Endodermal cell (in vitro differentiated cells): ENCODE data around the gene UFSP2. TPM values are rescaled to one million over a fixed set of nuclear protein-coding genes. Genes with fewer than 3 reads are reported as not detected.
A peak's percentile ranks its signal among the peaks of the same experiment; 100 is the strongest.

Experiments used
- DNase-seq: peaks from one replicate; pipeline ENCODE4 v3.0.0-alpha.2; 2017
- H3K27ac ChIP-seq: 2 replicates; pipeline ENCODE4 v1.5.1; 2013; ENCODE audit warnings: mild to moderate bottlenecking, low read depth, low read length, moderate library complexity
- H3K27me3 ChIP-seq: 2 replicates; pipeline ENCODE4 v1.6.1; 2013; ENCODE audit warnings: mild to moderate bottlenecking, low read length, moderate library complexity; ENCODE audit not compliant: insufficient read depth, control insufficient read depth, poor library complexity, severe bottlenecking
- H3K36me3 ChIP-seq: 2 replicates; pipeline ENCODE4 v1.7.0; 2013; ENCODE audit warnings: mild to moderate bottlenecking, low read length, moderate library complexity; ENCODE audit not compliant: control insufficient read depth, insufficient read depth
- H3K4me1 ChIP-seq: one replicate; pipeline ENCODE4 v1.7.0; 2013; ENCODE audit warnings: low read length; ENCODE audit not compliant: control insufficient read depth, insufficient read depth
- H3K4me3 ChIP-seq: 2 replicates; pipeline ENCODE4 v1.5.1; 2013; ENCODE audit warnings: mild to moderate bottlenecking, low read length, moderate library complexity
- H3K9ac ChIP-seq: 2 replicates; pipeline ENCODE4 v1.6.1; 2013; ENCODE audit warnings: mild to moderate bottlenecking, low read length, moderate library complexity; ENCODE audit not compliant: poor library complexity, severe bottlenecking; ENCODE audit errors: extremely low read depth
- H3K9me3 ChIP-seq: 2 replicates; pipeline ENCODE4 v1.6.1; 2013; ENCODE audit warnings: mild to moderate bottlenecking, low read length, moderate library complexity; ENCODE audit not compliant: control insufficient read depth
- H3K27ac Mint-ChIP-seq: 2 replicates; pipeline ENCODE4 v1.8.0; 2020; ENCODE audit warnings: mixed read lengths
- H3K27me3 Mint-ChIP-seq: 2 replicates; pipeline ENCODE4 v1.8.0; 2021; ENCODE audit warnings: mild to moderate bottlenecking, mixed read lengths; ENCODE audit not compliant: insufficient read depth
- H3K36me3 Mint-ChIP-seq: 2 replicates; pipeline ENCODE4 v1.8.0; 2020; ENCODE audit warnings: low read depth, mixed read lengths
- H3K4me1 Mint-ChIP-seq: 2 replicates; pipeline ENCODE4 v1.8.0; 2020; ENCODE audit warnings: mixed read lengths
- H3K4me3 Mint-ChIP-seq: 2 replicates; pipeline ENCODE4 v1.8.0; 2020; ENCODE audit warnings: mild to moderate bottlenecking, moderate library complexity, mixed read lengths
- H3K9me3 Mint-ChIP-seq: 2 replicates; pipeline ENCODE4 v1.8.0; 2020; ENCODE audit warnings: mild to moderate bottlenecking, mixed read lengths
- CTCF ChIP-seq: fragments of 200-600 bp; sonication (generic); conservative IDR thresholded peaks from 2 replicates; pipeline ENCODE4 v1.5.0; 2021; ENCODE audit warnings: antibody characterized with exemption, mild to moderate bottlenecking
- WGBS, 2 experiments: methylation state at CpG; one replicate each; pipeline versions ENCODE4 v1.1.5 to v1.1.7; 2013; ENCODE audit warnings: missing lambda C conversion rate in 2 of 2, mixed read lengths in 1 of 2; ENCODE audit not compliant: insufficient coverage in 1 of 2, insufficient read length in 1 of 2; 5-methylcytosine and 5-hydroxymethylcytosine counted together
- total RNA-seq, 2 donors: library from RNA; stranded (reverse); fragmentation: NEBNext Ultra II Directional in 1 of 2; extraction: Animal tissue kit (Norgen Biotek cat#: 25700) in 1 of 2; gene quantifications; 2 replicates in 1 of 2; 3 replicates in 1 of 2; pipeline ENCODE4 v1.2.1, GENCODE V29; 2021

Gene UFSP2
- total RNA-seq, 2 donors from 2014 or later: 23.3 to 24.7 TPM

GRCh38 chr4:185374027-185374426, 51.7 kb downstream of the UFSP2 start:
- Mint-ChIP-seq H3K27me3 (peaks cover 49% of the 10 kb centered on the region), H3K27ac (no peak overlapping the region), H3K4me1 (peaks cover 22% of the 10 kb centered on the region), H3K36me3 (peaks cover 46% of the 10 kb centered on the region), H3K9me3 (no peaks in the 10 kb centered on the region), H3K4me3 (no peak overlapping the region)
- DNase-seq: no peak
- no peak overlapping the region for H3K27ac ChIP-seq
- no peak overlapping the region for H3K9ac ChIP-seq
- H3K9me3 ChIP-seq: no peaks in the 10 kb centered on the region
- peaks cover 7% of the 10 kb centered on the region for H3K4me1 ChIP-seq
- 50 to 80% methylated on average over 4 to 7 of the region's 7 CpGs for WGBS, 2 experiments
- peaks cover 36% of the 10 kb centered on the region for H3K36me3 ChIP-seq
- no peak overlapping the region for H3K4me3 ChIP-seq
- peaks cover 23% of the 10 kb centered on the region for H3K27me3 ChIP-seq
- no peak for TF ChIP-seq CTCF

- Mint-ChIP-seq H3K27me3 (peaks cover 39% of the 10 kb centered on the region), H3K27ac (no peak overlapping the region), H3K9me3 (no peaks in the 10 kb centered on the region), H3K4me1 (peaks cover 22% of the 10 kb centered on the region), H3K4me3 (no peak overlapping the region), H3K36me3 (peaks cover 40% of the 10 kb centered on the region)
- Histone ChIP-seq H3K4me3 (no peak overlapping the region), H3K27me3 (peaks cover 23% of the 10 kb centered on the region), H3K4me1 (peaks cover 7% of the 10 kb centered on the region), H3K9ac (no peak overlapping the region), H3K27ac (no peak overlapping the region), H3K36me3 (peaks cover 22% of the 10 kb centered on the region), H3K9me3 (no peaks in the 10 kb centered on the region)
- 93 to 97% methylated on average over 2 to 11 of the region's 11 CpGs for WGBS, 2 experiments
- no peak for DNase-seq
- TF ChIP-seq CTCF: no peak
These were observed 54.1 kb downstream of the UFSP2 start for GRCh38 chr4:185371702-185372101.

- H3K4me3 ChIP-seq: peak overlapping the region; percentile 44
- TF ChIP-seq CTCF: no peak
- Mint-ChIP-seq H3K4me3 (no peak overlapping the region), H3K27me3 (peaks cover 33% of the 10 kb centered on the region), H3K27ac (no peak overlapping the region), H3K36me3 (peaks cover 37% of the 10 kb centered on the region), H3K9me3 (no peaks in the 10 kb centered on the region), H3K4me1 (peaks cover 22% of the 10 kb centered on the region)
- peaks cover 25% of the 10 kb centered on the region for H3K36me3 ChIP-seq
- DNase-seq: no peak
- H3K27me3 ChIP-seq: peaks cover 19% of the 10 kb centered on the region
- H3K4me1 ChIP-seq: peaks cover 7% of the 10 kb centered on the region
- no peaks in the 10 kb centered on the region for H3K9me3 ChIP-seq
- H3K27ac ChIP-seq: peak overlapping the region; percentile 29
- WGBS, 2 experiments: 91 to 92% methylated on average over 9 to 11 of the region's 11 CpGs
- H3K9ac ChIP-seq: no peak overlapping the region
These were observed 55.4 kb downstream of the UFSP2 start for GRCh38 chr4:185370268-185370949.
